H54 (cell line): ENCODE measurements around the gene STXBP4.

Experiments used
- DNase-seq: peaks from one replicate; pipeline ENCODE4 v3.0.0; 2011; ENCODE audit warnings: low spot score, mixed read lengths; ENCODE audit not compliant: insufficient read length
- FAIRE-seq: peaks from 3 replicates; lab custom pipeline; 2011; peaks lifted over from hg19 to GRCh38; lab: Jason Lieb, UNC
- POLR2A ChIP-seq: IDR thresholded peaks from 2 replicates; pipeline ENCODE4 v1.6.1; 2011; ENCODE audit warnings: low read depth, mild to moderate bottlenecking, low read length

The STXBP4 gene

GRCh38 chr17:55167024-55167725, 198.6 kb downstream of the STXBP4 start:
- FAIRE-seq: no peak
- no peak for DNase-seq

GRCh38 chr17:55168958-55169687, 200.6 kb downstream of the STXBP4 start:
- no peak for DNase-seq
- no peak for TF ChIP-seq POLR2A
- FAIRE-seq: peak; percentile 27

More at GRCh38 chr17:55167024-55167725, 198.6 kb downstream of the STXBP4 start:
- no peak for TF ChIP-seq POLR2A

- FAIRE-seq: no peak
- DNase-seq: no peak
- TF ChIP-seq POLR2A: no peak
Observed at GRCh38 chr17:55171634-55172328, 203.2 kb downstream of the STXBP4 start.

GRCh38 chr17:55172612-55173011, 204.0 kb downstream of the STXBP4 start:
- TF ChIP-seq POLR2A: no peak
- DNase-seq (no peak), FAIRE-seq (no peak)

GRCh38 chr17:55174133-55174532, 205.6 kb downstream of the STXBP4 start:
- TF ChIP-seq POLR2A: no peak
- FAIRE-seq (no peak), DNase-seq (no peak)

- DNase-seq (no peak), FAIRE-seq (no peak)
Observed at GRCh38 chr17:55175788-55176427, 207.3 kb downstream of the STXBP4 start.

GRCh38 chr17:55177159-55177854, 208.7 kb downstream of the STXBP4 start:
- TF ChIP-seq POLR2A: no peak
- FAIRE-seq (no peak), DNase-seq (no peak)

More at GRCh38 chr17:55175788-55176427, 207.3 kb downstream of the STXBP4 start:
- TF ChIP-seq POLR2A: no peak

- no peak for TF ChIP-seq POLR2A
- DNase-seq: no peak
- no peak for FAIRE-seq
Observed at GRCh38 chr17:55177855-55178217, 209.3 kb downstream of the STXBP4 start.

GRCh38 chr17:55186937-55187770, 218.6 kb downstream of the STXBP4 start:
- DNase-seq (no peak), FAIRE-seq (no peak)
- TF ChIP-seq POLR2A: no peak

GRCh38 chr17:55190748-55191147, 222.2 kb downstream of the STXBP4 start:
- DNase-seq: no peak
- no peak for TF ChIP-seq POLR2A
- no peak for FAIRE-seq

- no peak for TF ChIP-seq POLR2A
- no peak for DNase-seq
- FAIRE-seq: no peak
Observed at GRCh38 chr17:55198690-55199370, 230.3 kb downstream of the STXBP4 start.

GRCh38 chr17:55200904-55201303, 232.3 kb downstream of the STXBP4 start:
- DNase-seq (no peak), FAIRE-seq (no peak)
- no peak for TF ChIP-seq POLR2A
